Esophagus squamous epithelium (tissue), 5 donors: Measurements from ENCODE around the gene SLC9A9. TPM values are rescaled to one million over a fixed set of nuclear protein-coding genes. Genes with fewer than 3 reads are reported as not detected.

Experiments
- DNase-seq: peaks from one replicate; lab custom pipeline; 2025; lab: John Stamatoyannopoulos, UW
- H3K27ac ChIP-seq, 4 donors: fragments of 200-600 bp; sonication (generic); one replicate each; pipeline ENCODE4 v1.5.1; 2016 to 2019; ENCODE audit warnings: mild to moderate bottlenecking in 1 of 4
- H3K27me3 ChIP-seq, 4 donors: fragments of 200-600 bp; sonication (generic); 1 replicate in 3 of 4; 2 replicates in 1 of 4; pipeline versions ENCODE4 v1.5.1 to v1.6.0; 2017 to 2021; ENCODE audit warnings: antibody characterized with exemption in 1 of 4
- H3K36me3 ChIP-seq, 3 donors: fragments of 200-600 bp; sonication (generic); one replicate each; pipeline ENCODE4 v1.5.1; 2016 to 2019
- H3K4me1 ChIP-seq, 3 donors: fragments of 200-600 bp; sonication (generic); one replicate each; pipeline ENCODE4 v1.5.1; 2017 to 2019
- H3K4me3 ChIP-seq, 4 donors: fragments of 200-600 bp; sonication (generic); 1 replicate in 3 of 4; 2 replicates in 1 of 4; pipeline ENCODE4 v1.5.1; 2016 to 2019; ENCODE audit warnings: mild to moderate bottlenecking in 2 of 4, moderate library complexity in 1 of 4
- H3K9me3 ChIP-seq, 3 donors: fragments of 200-600 bp; sonication (generic); one replicate each; pipeline ENCODE4 v1.5.1; 2016 to 2019
- CTCF ChIP-seq, 6 experiments: fragments of 450-650 bp in 4 of 6; fragments of 200-600 bp in 2 of 6; sonication (generic) in 2 of 6; IDR thresholded peaks; one replicate each; pipeline ENCODE4 v1.5.1; 2016 to 2019; ENCODE audit warnings: antibody characterized with exemption in 6 of 6, mild to moderate bottlenecking in 4 of 6, moderate library complexity in 4 of 6
- POLR2A ChIP-seq, 4 donors: fragments of 450-650 bp; IDR thresholded peaks; one replicate each; pipeline ENCODE4 v1.6.1; 2017; ENCODE audit warnings: antibody characterized with exemption in 4 of 4, mild to moderate bottlenecking in 4 of 4, moderate library complexity in 3 of 4
- WGBS, 2 donors: methylation state at CpG; one replicate each; pipeline ENCODE4 v1.1.5; 2018; 5-methylcytosine and 5-hydroxymethylcytosine counted together
- intact Hi-C: fragments of 100-400 bp; cut with DNase I; formaldehyde crosslinking; loops from one replicate; pipeline ENCODE4 v1.15.0; 2022
- total RNA-seq, 4 donors: library from RNA; depleted of rRNA; stranded (reverse); fragments of >200 nt; gene quantifications; one replicate each; pipeline ENCODE4 v1.1.0, GENCODE V29; 2016
- donor health status: DM: yes; HTN: yes; CAD: no.

The SLC9A9 gene
- total RNA-seq, 4 donors from 2014 or later: 11.2 to 22.3 (median 18.9) TPM

DNA sequence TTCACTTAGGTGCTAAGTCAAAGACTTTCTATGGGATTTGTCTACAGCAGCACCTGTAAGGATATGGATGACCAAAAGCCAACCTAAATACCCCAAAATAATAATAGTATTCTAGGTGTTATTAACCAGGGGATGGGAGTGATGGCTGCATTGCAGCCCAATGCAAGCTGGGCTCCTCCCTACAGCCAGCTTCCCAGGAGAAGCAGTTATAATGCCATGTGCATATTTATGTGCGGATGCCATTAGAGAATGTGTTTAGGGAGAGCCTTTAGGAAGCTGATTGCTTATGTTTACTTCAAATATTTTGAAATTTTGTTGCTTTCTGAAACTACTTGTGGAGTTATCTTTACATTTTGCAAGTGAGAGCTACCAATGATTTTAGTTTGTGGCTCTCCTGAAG, 491.4 kb downstream of the SLC9A9 start:
- Histone ChIP-seq H3K4me3 (no peak overlapping the region), H3K4me1 (peaks cover 0 to 3% (median 0%) of the 10 kb centered on the region in 3 donors), H3K9me3 (no peaks in the 10 kb centered on the region), H3K36me3 (peaks cover 0 to 6% (median 0%) of the 10 kb centered on the region in 3 donors), H3K27ac (no peak overlapping the region), H3K27me3 (no peaks in the 10 kb centered on the region)
- intact Hi-C loops: no loop called here
- 90 to 93% methylated on average over 1 of the region's 1 CpG for WGBS, 2 donors
- DNase-seq: no peak
- no peak for TF ChIP-seq POLR2A (IDR thresholded peaks at IDR 0.05)
- TF ChIP-seq CTCF (IDR thresholded peaks at IDR 0.05): no peak

GRCh38 chr3:143354342-143354741, 493.9 kb downstream of the SLC9A9 start:
- TF ChIP-seq CTCF (IDR thresholded peaks at IDR 0.05) (no peak), POLR2A (IDR thresholded peaks at IDR 0.05) (no peak)
- no peak overlapping the region for H3K4me3 ChIP-seq
- H3K4me1 ChIP-seq: peaks cover 0 to 3% (median 0%) of the 10 kb centered on the region in 3 donors
- H3K36me3 ChIP-seq: no peaks in the 10 kb centered on the region
- WGBS, 2 donors: 100% methylated on average over 1 of the region's 1 CpG
- no peaks in the 10 kb centered on the region for H3K27me3 ChIP-seq
- intact Hi-C loops: no loop called here
- no peaks in the 10 kb centered on the region for H3K9me3 ChIP-seq
- no peak for DNase-seq
- H3K27ac ChIP-seq: no peak overlapping the region

DNA sequence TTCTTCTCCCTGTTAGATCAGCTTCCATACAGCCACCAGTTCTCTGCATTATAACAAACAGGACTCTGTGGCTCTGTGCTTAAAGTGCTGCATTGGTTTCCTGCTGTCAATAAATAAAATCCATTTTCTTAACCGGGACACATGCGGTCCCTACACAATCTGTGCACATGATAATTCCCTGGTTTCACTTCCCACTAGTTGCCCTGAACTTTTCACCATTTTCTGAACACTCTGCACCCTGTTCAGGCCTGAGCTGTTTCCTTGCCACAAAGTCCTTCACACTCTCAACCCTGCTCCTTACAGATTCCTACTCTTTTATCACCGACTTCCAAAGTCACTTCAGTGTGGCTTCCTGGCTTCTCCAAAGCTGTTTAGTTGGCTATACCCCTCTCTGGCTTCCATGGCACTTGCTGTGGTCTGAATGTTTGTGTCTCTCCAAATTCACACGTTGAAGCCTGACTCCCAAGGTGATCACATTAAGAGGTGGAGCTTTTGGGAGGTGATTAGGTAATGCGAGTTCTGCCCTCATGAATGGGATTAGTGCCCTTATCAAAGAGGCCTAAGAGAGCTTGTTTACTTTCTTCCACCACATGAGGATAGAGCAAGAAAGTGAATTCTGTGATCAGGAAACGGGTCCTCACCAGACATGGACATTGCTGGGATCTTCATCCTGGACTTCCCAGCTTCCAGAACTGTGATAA, 495.3 kb downstream of the SLC9A9 start:
- TF ChIP-seq CTCF (IDR thresholded peaks at IDR 0.05) (no peak), POLR2A (IDR thresholded peaks at IDR 0.05) (no peak)
- Histone ChIP-seq H3K27me3 (no peaks in the 10 kb centered on the region), H3K36me3 (no peaks in the 10 kb centered on the region), H3K27ac (no peak overlapping the region), H3K4me3 (no peak overlapping the region), H3K9me3 (no peaks in the 10 kb centered on the region), H3K4me1 (no peaks in the 10 kb centered on the region)
- WGBS, 2 donors: 86 to 92% methylated on average over 4 to 6 of the region's 6 CpGs
- DNase-seq: no peak
- intact Hi-C loops: no loop called here

DNA sequence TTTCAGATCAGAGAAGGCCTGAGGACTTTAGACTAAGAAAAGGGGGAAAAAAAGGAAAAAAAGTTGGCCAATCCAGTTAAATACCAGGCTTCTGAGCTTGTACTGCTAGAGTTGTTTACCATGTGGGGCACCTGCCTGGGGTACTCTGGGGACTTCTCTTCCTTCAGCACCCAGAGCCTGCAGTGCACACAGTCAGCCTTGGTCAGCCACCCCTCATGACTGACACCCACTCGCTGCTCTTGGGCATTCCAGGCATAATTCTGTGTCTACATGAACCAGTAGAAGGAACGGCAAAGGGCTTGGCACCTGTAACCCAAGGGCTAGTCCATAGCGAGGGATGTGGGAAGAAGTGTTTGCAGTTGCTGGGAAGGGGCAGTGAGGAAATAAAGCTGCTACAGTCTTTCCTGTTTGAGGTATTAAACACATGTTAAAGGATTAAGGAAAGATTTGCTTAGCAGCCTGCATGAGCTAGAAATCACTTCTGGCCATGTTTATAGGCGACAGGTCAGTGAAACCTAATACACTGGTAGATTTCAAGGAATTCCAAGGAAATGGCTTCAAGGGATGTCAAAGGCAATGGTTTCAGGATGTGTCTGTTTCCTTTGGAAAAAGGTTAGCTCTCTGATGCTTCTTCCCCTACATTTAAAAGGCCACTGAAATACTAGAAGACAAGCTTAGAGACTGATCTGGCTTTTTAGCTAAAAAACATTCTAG, 496.2 kb downstream of the SLC9A9 start:
- no peak overlapping the region for H3K4me3 ChIP-seq
- no peaks in the 10 kb centered on the region for H3K4me1 ChIP-seq
- 76 to 92% methylated on average over 4 of the region's 4 CpGs for WGBS, 2 donors
- H3K9me3 ChIP-seq: no peaks in the 10 kb centered on the region
- DNase-seq: no peak
- H3K27me3 ChIP-seq: no peaks in the 10 kb centered on the region
- no peak for TF ChIP-seq POLR2A (IDR thresholded peaks at IDR 0.05)
- no peak for TF ChIP-seq CTCF (IDR thresholded peaks at IDR 0.05)
- no peaks in the 10 kb centered on the region for H3K36me3 ChIP-seq
- intact Hi-C loops: no loop called here
- H3K27ac ChIP-seq: no peak overlapping the region

DNA sequence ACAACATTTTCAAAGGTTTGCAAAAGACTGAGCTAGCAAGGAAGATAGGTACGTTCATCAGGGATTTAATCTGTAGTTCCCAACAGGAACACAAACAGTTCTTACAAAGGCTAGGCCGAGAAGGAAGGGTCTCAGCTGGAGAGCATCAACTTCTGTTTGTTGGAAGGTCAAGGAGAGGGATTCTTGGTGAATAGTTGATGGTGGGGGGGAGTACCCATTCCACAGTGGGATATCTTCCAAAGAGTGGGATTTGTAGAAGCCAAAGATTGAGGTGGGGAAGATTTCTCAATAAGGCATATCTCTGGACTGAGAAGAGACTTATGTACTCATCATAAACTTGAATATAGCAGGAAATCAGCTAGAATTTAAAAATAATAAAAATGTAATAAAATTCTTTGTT, 496.9 kb downstream of the SLC9A9 start:
- 92 to 94% methylated on average over 2 of the region's 2 CpGs for WGBS, 2 donors
- intact Hi-C loops: no loop called here
- Histone ChIP-seq H3K9me3 (no peaks in the 10 kb centered on the region), H3K27ac (no peak overlapping the region), H3K27me3 (no peaks in the 10 kb centered on the region), H3K4me1 (no peaks in the 10 kb centered on the region), H3K36me3 (no peaks in the 10 kb centered on the region), H3K4me3 (no peak overlapping the region)
- no peak for TF ChIP-seq CTCF (IDR thresholded peaks at IDR 0.05)
- no peak for TF ChIP-seq POLR2A (IDR thresholded peaks at IDR 0.05)
- no peak for DNase-seq
